ENCODE measurements around the gene CD300A. TPM values are rescaled to one million over a fixed set of nuclear protein-coding genes. Genes with fewer than 3 reads are reported as not detected.

Gene CD300A
- total RNA-seq, 4 donors from 2014 or later, result 1.2 to 4.1 (median 2.4) TPM

DNA sequence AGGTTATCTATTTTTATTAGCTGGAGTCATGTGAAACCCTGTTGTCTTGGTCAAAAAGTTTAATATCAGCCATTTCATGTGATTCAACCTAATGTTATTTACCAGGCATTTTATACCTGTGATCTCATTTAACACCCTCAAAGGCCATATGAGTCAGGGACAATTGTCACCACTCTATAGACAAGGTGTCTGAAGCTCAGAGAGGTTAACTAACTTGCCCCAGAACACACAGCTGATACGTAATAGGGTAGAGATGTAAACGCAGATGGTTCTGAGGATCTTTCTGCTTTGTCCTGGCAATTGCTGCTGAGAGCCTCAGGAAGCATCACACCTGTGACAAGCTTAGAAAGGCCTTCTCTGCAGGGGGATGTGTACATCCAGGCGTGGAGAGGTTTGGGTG, 4.9 kb downstream of the CD300A start:
- TF ChIP-seq, protein P1, sequence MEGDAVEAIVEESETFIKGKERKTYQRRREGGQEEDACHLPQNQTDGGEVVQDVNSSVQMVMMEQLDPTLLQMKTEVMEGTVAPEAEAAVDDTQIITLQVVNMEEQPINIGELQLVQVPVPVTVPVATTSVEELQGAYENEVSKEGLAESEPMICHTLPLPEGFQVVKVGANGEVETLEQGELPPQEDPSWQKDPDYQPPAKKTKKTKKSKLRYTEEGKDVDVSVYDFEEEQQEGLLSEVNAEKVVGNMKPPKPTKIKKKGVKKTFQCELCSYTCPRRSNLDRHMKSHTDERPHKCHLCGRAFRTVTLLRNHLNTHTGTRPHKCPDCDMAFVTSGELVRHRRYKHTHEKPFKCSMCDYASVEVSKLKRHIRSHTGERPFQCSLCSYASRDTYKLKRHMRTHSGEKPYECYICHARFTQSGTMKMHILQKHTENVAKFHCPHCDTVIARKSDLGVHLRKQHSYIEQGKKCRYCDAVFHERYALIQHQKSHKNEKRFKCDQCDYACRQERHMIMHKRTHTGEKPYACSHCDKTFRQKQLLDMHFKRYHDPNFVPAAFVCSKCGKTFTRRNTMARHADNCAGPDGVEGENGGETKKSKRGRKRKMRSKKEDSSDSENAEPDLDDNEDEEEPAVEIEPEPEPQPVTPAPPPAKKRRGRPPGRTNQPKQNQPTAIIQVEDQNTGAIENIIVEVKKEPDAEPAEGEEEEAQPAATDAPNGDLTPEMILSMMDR (IDR thresholded peaks at IDR 0.05), result no peak
- no peak for TF ChIP-seq POLR2AphosphoS5 (IDR thresholded peaks at IDR 0.05)
- intact Hi-C loops (cut with DNase I), result loop anchor here (10.0 kb wide), 1 partner anchor 63 kb away; the partner anchor contains the start of gene CD300LB
- Histone ChIP-seq H3K27me3 (peaks cover 0 to 85% (median 10%) of the 10 kb centered on the region in 4 donors), H3K4me3 (no peak overlapping the region), H3K4me1 (peaks cover 5 to 8% (median 5%) of the 10 kb centered on the region in 4 donors), H3K9me3 (peaks cover 0 to 12% (median 5%) of the 10 kb centered on the region in 4 donors), H3K27ac (replicated peaks in 1 of 4) (no peak overlapping the region), H3K36me3 (no peaks in the 10 kb centered on the region)
- DNase-seq (ENCODE audit: extremely low spot score), result no peak
- WGBS, result 96% methylated on average over 3 of the region's 3 CpGs

DNA sequence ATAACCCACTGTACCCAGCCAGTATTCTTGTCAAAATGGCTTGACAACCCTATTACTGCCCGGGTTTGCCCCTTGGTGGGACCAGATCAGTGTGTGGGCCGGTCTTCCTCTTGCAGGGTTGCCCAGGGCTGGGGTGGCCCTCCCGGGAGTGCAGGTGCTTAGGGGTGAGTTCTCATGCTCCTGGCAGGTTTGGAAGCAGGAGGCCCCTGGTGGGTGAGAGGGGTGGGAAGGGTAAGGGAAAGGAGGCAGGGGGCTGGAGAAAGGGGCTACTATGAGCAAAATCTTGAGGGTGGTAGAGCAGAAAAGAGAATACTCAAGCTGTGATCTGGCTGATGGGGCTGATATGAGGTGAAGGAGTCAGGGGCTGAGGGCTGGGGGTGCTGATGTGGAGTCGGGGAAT, 6.5 kb downstream of the CD300A start:
- 85% methylated on average over 4 of the region's 4 CpGs for WGBS
- peaks cover 0 to 82% (median 3%) of the 10 kb centered on the region in 4 donors for H3K27me3 ChIP-seq
- intact Hi-C loops (cut with DNase I), result loop anchor here (10.0 kb wide), 1 partner anchor 62 kb away; the partner anchor contains the start of gene CD300LB
- no peaks in the 10 kb centered on the region for H3K36me3 ChIP-seq
- no peak overlapping the region for H3K27ac ChIP-seq (replicated peaks in 1 of 4)
- peaks cover 0 to 13% (median 6%) of the 10 kb centered on the region in 4 donors for H3K9me3 ChIP-seq
- TF ChIP-seq POLR2AphosphoS5 (IDR thresholded peaks at IDR 0.05) (no peak), POLR2A (IDR thresholded peaks at IDR 0.05; ENCODE audit: low read depth) (no peak), EP300 (IDR thresholded peaks at IDR 0.05) (no peak)
- TF ChIP-seq, protein P1 (IDR thresholded peaks at IDR 0.05), result no peak
- no peak for DNase-seq (ENCODE audit: extremely low spot score)
- no peak overlapping the region for H3K4me3 ChIP-seq
- no peaks in the 10 kb centered on the region for H3K4me1 ChIP-seq

DNA sequence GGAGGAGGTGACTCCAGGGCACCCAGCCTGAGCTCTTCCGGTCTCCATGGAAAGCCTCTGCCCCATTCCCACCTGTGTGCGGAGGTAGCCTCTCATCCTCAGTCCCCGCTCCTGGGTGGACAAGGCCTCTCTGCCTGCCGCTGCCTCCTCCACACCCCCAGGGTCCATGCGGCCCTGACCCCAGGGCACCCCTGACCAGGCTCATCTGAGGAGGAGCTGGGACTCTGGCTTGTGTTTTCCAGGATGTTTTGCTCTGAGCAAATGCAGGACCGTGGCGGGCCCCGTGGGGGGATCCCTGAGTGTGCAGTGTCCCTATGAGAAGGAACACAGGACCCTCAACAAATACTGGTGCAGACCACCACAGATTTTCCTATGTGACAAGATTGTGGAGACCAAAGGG, 6.9 kb downstream of the CD300A start:
- no peak for DNase-seq (ENCODE audit: extremely low spot score)
- intact Hi-C loops (cut with DNase I), result loop anchor here (10.0 kb wide), 1 partner anchor 62 kb away; the partner anchor contains the start of gene CD300LB
- Histone ChIP-seq H3K36me3 (no peaks in the 10 kb centered on the region), H3K4me1 (no peaks in the 10 kb centered on the region), H3K27me3 (peaks cover 0 to 79% (median 3%) of the 10 kb centered on the region in 4 donors), H3K4me3 (no peak overlapping the region), H3K27ac (replicated peaks in 1 of 4) (no peak overlapping the region), H3K9me3 (peaks cover 0 to 13% (median 6%) of the 10 kb centered on the region in 4 donors)
- WGBS, result 93% methylated on average over 8 of the region's 8 CpGs
- TF ChIP-seq POLR2A (IDR thresholded peaks at IDR 0.05; ENCODE audit: low read depth), result no peak
- TF ChIP-seq, protein P1 (IDR thresholded peaks at IDR 0.05), result no peak
- no peak for TF ChIP-seq EP300 (IDR thresholded peaks at IDR 0.05)
- no peak for TF ChIP-seq POLR2AphosphoS5 (IDR thresholded peaks at IDR 0.05)

DNA sequence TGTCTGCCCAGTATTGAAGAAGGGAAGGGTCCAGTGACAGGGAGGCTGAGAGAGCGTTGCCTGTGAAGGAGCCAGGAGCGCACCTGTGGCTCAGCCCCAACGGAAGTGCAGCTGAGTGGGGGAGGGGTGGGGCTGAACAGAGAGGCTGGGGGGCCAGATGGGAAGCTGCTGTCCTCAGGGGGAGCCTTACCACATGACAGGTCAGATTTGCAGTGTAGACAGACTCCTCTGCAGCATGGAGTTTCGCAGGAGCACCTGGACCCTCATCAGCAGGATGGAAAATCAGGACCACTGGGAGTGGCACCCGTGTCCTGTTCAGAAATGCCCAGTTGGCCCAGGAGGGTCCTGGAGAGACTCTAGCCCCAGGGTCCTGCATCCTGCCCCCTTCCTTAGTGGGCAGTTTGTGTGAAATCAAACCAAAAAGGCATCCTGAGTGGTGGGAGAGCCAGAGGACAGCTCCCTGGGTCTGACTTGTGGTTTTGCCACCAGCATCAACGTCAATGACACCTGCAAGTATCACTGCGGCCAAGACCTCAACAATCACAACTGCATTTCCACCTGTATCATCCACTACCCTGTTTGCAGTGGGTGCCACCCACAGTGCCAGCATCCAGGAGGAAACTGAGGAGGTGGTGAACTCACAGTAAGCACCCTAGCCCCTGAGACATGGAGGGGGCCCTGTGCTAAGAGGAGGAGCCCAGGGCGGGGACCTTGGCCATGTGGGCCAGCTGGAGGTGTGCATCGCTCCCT, 7.8 kb downstream of the CD300A start:
- intact Hi-C loops (cut with DNase I), result loop anchor here (10.0 kb wide), 1 partner anchor 61 kb away; the partner anchor contains the start of gene CD300LB
- no peak for DNase-seq (ENCODE audit: extremely low spot score)
- Histone ChIP-seq H3K36me3 (no peaks in the 10 kb centered on the region), H3K27me3 (peaks cover 0 to 82% (median 3%) of the 10 kb centered on the region in 4 donors), H3K4me3 (no peak overlapping the region), H3K9me3 (peaks cover 0 to 13% (median 6%) of the 10 kb centered on the region in 4 donors), H3K4me1 (no peaks in the 10 kb centered on the region), H3K27ac (replicated peaks in 1 of 4) (no peak overlapping the region)
- TF ChIP-seq, protein P1 (IDR thresholded peaks at IDR 0.05), result no peak
- 71% methylated on average over 8 of the region's 9 CpGs for WGBS

Data from esophagus muscularis mucosa (tissue), 4 donors.